Upper lobe of right lung (tissue), 1 donor: ENCODE measurements around the gene NPFFR2. TPM values are rescaled to one million over a fixed set of nuclear protein-coding genes. Genes with fewer than 3 reads are reported as not detected.
"Not testable (repeated sequence)": the region's sequence is repeated elsewhere in the genome, so short reads cannot be mapped to it uniquely, and the experiment has no call there.

Source experiments
- ATAC-seq: fragments of 200-7000 bp; cut with Tn5 transposase; one replicate; pipeline ENCODE4 v1.9.1; 2020; ENCODE audit warnings: mild to moderate bottlenecking, moderate library complexity
- DNase-seq: peaks from one replicate; pipeline ENCODE4 v3.0.0-alpha.2; 2020
- H3K27ac ChIP-seq: fragments of 200-600 bp; one replicate; pipeline ENCODE4 v1.8.0; 2022
- H3K27me3 ChIP-seq: fragments of 200-600 bp; one replicate; pipeline ENCODE4 v1.8.0; 2022; ENCODE audit warnings: mild to moderate bottlenecking
- H3K36me3 ChIP-seq: fragments of 200-600 bp; one replicate; pipeline ENCODE4 v1.8.0; 2022
- H3K4me1 ChIP-seq: fragments of 200-600 bp; one replicate; pipeline ENCODE4 v1.8.0; 2022
- H3K4me3 ChIP-seq: fragments of 200-600 bp; one replicate; pipeline ENCODE4 v1.8.0; 2022; ENCODE audit warnings: mild to moderate bottlenecking
- H3K9me3 ChIP-seq: fragments of 200-600 bp; one replicate; pipeline ENCODE4 v1.8.0; 2022
- CTCF ChIP-seq: fragments of 200-600 bp; IDR thresholded peaks from one replicate; pipeline ENCODE4 v1.8.0; 2022; ENCODE audit warnings: antibody characterized with exemption
- intact Hi-C: fragments of 100-400 bp; cut with DNase I; formaldehyde crosslinking; loops from one replicate; pipeline ENCODE4 v1.11.0; 2022
- total RNA-seq: library from RNA; stranded (reverse); fragmentation: NEBNext Ultra II Directional; extraction: Animal tissue kit (Norgen Biotek cat#: 25700); gene quantifications from one replicate; pipeline ENCODE4 v1.2.1, GENCODE V29; 2021
- donor health status: DM: no; HTN: yes; CAD: no; lungs with severe emphysema.

The NPFFR2 gene
- total RNA-seq, 1 donor from 2014 or later: not detected

GRCh38 chr4:72144241-72144640 is 112.4 kb downstream of the NPFFR2 start:
- no peak for TF ChIP-seq CTCF
- H3K36me3 ChIP-seq: no peaks in the 10 kb centered on the region
- H3K4me3 ChIP-seq: no peak overlapping the region
- no peak overlapping the region for H3K27ac ChIP-seq
- DNase-seq (no peak), ATAC-seq (no peak)
- H3K27me3 ChIP-seq: no peaks in the 10 kb centered on the region
- intact Hi-C loops: no loop called here
- H3K4me1 ChIP-seq: no peaks in the 10 kb centered on the region
- no peaks in the 10 kb centered on the region for H3K9me3 ChIP-seq

GRCh38 chr4:72152731-72153130 is 120.9 kb downstream of the NPFFR2 start:
- Histone ChIP-seq H3K4me3 (no peak overlapping the region), H3K27me3 (no peaks in the 10 kb centered on the region), H3K27ac (no peak overlapping the region), H3K36me3 (no peaks in the 10 kb centered on the region), H3K4me1 (no peaks in the 10 kb centered on the region), H3K9me3 (no peaks in the 10 kb centered on the region)
- no peak for TF ChIP-seq CTCF
- DNase-seq (no peak), ATAC-seq (no peak)
- intact Hi-C loops: no loop called here

- intact Hi-C loops, DNase-seq, ATAC-seq, H3K4me1 ChIP-seq, H3K4me3 ChIP-seq, H3K27ac ChIP-seq, H3K9me3 ChIP-seq, H3K36me3 ChIP-seq, H3K27me3 ChIP-seq: not testable (repeated sequence)
Measured at GRCh38 chr4:72153634-72154033, 121.8 kb downstream of the NPFFR2 start.

GRCh38 chr4:72169285-72169684 is 137.5 kb downstream of the NPFFR2 start:
- H3K36me3 ChIP-seq, DNase-seq, H3K27me3 ChIP-seq, ATAC-seq, H3K4me3 ChIP-seq, intact Hi-C loops, H3K4me1 ChIP-seq, H3K27ac ChIP-seq, H3K9me3 ChIP-seq: not testable (repeated sequence)

- TF ChIP-seq CTCF: no peak
- no peak overlapping the region for H3K4me3 ChIP-seq
- no peaks in the 10 kb centered on the region for H3K27me3 ChIP-seq
- H3K36me3 ChIP-seq: no peaks in the 10 kb centered on the region
- no peak for ATAC-seq
- intact Hi-C loops: no loop called here
- H3K9me3 ChIP-seq: no peaks in the 10 kb centered on the region
- no peak overlapping the region for H3K27ac ChIP-seq
- no peak for DNase-seq
- H3K4me1 ChIP-seq: no peaks in the 10 kb centered on the region
Measured at GRCh38 chr4:72169861-72170260, 138.1 kb downstream of the NPFFR2 start.

- no peaks in the 10 kb centered on the region for H3K4me1 ChIP-seq
- ATAC-seq: no peak
- no peaks in the 10 kb centered on the region for H3K9me3 ChIP-seq
- no peak for TF ChIP-seq CTCF
- intact Hi-C loops: no loop called here
- H3K36me3 ChIP-seq: no peaks in the 10 kb centered on the region
- H3K27me3 ChIP-seq: no peaks in the 10 kb centered on the region
- H3K27ac ChIP-seq: no peak overlapping the region
- H3K4me3 ChIP-seq: no peak overlapping the region
- no peak for DNase-seq
Measured at GRCh38 chr4:72171761-72172160, 140.0 kb downstream of the NPFFR2 start.

GRCh38 chr4:72179342-72179741 is 147.5 kb downstream of the NPFFR2 start:
- DNase-seq: no peak
- TF ChIP-seq CTCF: no peak
- H3K4me1 ChIP-seq: no peaks in the 10 kb centered on the region
- H3K36me3 ChIP-seq: no peaks in the 10 kb centered on the region
- no peak overlapping the region for H3K4me3 ChIP-seq
- intact Hi-C loops: no loop called here
- no peak overlapping the region for H3K27ac ChIP-seq
- no peaks in the 10 kb centered on the region for H3K9me3 ChIP-seq
- H3K27me3 ChIP-seq: no peaks in the 10 kb centered on the region
- no peak for ATAC-seq
